Panc1 (cell line): ENCODE measurements around the gene CYP2S1.

Experiments
- POLR2AphosphoS5 ChIP-seq: IDR thresholded peaks from 2 replicates; pipeline ENCODE4 v1.6.1; 2012; ENCODE audit warnings: mild to moderate bottlenecking, low read depth, low read length, moderate library complexity
- SIN3A ChIP-seq: IDR thresholded peaks from 2 replicates; pipeline ENCODE4 v1.6.1; 2012; ENCODE audit warnings: low read depth, mild to moderate bottlenecking, low read length, moderate library complexity, borderline replicate concordance; ENCODE audit not compliant: insufficient read depth
- TF ChIP-seq, protein P1 (sequence below), 2 experiments: IDR thresholded peaks; 2 replicates each; pipeline ENCODE4 v1.6.1; 2011 to 2012; ENCODE audit warnings: low read depth in 2 of 2, control low read depth in 1 of 2, low read length in 1 of 2, mild to moderate bottlenecking in 1 of 2, moderate library complexity in 1 of 2; ENCODE audit not compliant: insufficient read depth in 1 of 2
- TF ChIP-seq, protein P2 (sequence below): fragments of 450-650 bp; IDR thresholded peaks from 2 replicates; pipeline ENCODE4 v1.5.1; 2017; ENCODE audit warnings: mild to moderate bottlenecking

DNA sequence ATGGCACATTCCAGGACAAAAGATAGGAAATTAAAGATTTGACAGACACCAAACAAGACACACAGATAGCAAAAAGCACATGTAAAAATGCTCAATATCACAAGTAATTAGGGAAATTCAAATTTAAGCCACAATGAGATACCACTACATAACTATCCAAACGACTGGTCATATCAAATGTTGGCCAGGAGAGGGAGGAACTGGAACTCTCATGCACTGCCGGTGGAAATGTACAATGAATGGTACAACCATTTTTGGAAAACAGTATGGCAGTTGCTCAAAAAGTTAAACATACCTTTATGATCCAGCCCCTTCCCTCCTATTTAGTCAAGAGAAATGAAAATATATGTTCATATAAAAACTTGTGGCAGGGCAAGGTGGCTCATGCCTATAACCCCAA lies 36.8 kb upstream of the CYP2S1 start:
- no peak for TF ChIP-seq SIN3A
- TF ChIP-seq, protein P1, sequence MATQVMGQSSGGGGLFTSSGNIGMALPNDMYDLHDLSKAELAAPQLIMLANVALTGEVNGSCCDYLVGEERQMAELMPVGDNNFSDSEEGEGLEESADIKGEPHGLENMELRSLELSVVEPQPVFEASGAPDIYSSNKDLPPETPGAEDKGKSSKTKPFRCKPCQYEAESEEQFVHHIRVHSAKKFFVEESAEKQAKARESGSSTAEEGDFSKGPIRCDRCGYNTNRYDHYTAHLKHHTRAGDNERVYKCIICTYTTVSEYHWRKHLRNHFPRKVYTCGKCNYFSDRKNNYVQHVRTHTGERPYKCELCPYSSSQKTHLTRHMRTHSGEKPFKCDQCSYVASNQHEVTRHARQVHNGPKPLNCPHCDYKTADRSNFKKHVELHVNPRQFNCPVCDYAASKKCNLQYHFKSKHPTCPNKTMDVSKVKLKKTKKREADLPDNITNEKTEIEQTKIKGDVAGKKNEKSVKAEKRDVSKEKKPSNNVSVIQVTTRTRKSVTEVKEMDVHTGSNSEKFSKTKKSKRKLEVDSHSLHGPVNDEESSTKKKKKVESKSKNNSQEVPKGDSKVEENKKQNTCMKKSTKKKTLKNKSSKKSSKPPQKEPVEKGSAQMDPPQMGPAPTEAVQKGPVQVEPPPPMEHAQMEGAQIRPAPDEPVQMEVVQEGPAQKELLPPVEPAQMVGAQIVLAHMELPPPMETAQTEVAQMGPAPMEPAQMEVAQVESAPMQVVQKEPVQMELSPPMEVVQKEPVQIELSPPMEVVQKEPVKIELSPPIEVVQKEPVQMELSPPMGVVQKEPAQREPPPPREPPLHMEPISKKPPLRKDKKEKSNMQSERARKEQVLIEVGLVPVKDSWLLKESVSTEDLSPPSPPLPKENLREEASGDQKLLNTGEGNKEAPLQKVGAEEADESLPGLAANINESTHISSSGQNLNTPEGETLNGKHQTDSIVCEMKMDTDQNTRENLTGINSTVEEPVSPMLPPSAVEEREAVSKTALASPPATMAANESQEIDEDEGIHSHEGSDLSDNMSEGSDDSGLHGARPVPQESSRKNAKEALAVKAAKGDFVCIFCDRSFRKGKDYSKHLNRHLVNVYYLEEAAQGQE (IDR thresholded peaks at IDR 0.05; ENCODE audit: insufficient read depth in 1 of 2, low read depth in 2 of 2, low read length in 1 of 2): no peak
- TF ChIP-seq, protein P2, sequence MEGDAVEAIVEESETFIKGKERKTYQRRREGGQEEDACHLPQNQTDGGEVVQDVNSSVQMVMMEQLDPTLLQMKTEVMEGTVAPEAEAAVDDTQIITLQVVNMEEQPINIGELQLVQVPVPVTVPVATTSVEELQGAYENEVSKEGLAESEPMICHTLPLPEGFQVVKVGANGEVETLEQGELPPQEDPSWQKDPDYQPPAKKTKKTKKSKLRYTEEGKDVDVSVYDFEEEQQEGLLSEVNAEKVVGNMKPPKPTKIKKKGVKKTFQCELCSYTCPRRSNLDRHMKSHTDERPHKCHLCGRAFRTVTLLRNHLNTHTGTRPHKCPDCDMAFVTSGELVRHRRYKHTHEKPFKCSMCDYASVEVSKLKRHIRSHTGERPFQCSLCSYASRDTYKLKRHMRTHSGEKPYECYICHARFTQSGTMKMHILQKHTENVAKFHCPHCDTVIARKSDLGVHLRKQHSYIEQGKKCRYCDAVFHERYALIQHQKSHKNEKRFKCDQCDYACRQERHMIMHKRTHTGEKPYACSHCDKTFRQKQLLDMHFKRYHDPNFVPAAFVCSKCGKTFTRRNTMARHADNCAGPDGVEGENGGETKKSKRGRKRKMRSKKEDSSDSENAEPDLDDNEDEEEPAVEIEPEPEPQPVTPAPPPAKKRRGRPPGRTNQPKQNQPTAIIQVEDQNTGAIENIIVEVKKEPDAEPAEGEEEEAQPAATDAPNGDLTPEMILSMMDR: no peak
- no peak for TF ChIP-seq POLR2AphosphoS5
